ENCODE measurements around the gene PSMA7.

Gene PSMA7

GRCh38 chr20:62172666-62173065, 29.5 kb upstream of the PSMA7 start:
- no peak for DNase-seq (ENCODE audit: extremely low read depth in 1 of 2, low read depth in 1 of 2)

- no peak for DNase-seq (ENCODE audit: extremely low read depth in 1 of 2, low read depth in 1 of 2)
Observed at GRCh38 chr20:62171245-62171644, 28.1 kb upstream of the PSMA7 start.

- DNase-seq (ENCODE audit: extremely low read depth in 1 of 2, low read depth in 1 of 2), result no peak
Observed at GRCh38 chr20:62170536-62170935, 27.3 kb upstream of the PSMA7 start.

GRCh38 chr20:62168890-62169435, 25.8 kb upstream of the PSMA7 start:
- no peak for DNase-seq (ENCODE audit: extremely low read depth in 1 of 2, low read depth in 1 of 2)

- no peak for DNase-seq (ENCODE audit: extremely low read depth in 1 of 2, low read depth in 1 of 2)
Observed at GRCh38 chr20:62168061-62168460, 24.9 kb upstream of the PSMA7 start.

- no peak for DNase-seq (ENCODE audit: extremely low read depth in 1 of 2, low read depth in 1 of 2)
Observed at GRCh38 chr20:62167474-62167873, 24.3 kb upstream of the PSMA7 start.

- DNase-seq (ENCODE audit: extremely low read depth in 1 of 2, low read depth in 1 of 2), result no peak
Observed at GRCh38 chr20:62165762-62166399, 22.7 kb upstream of the PSMA7 start.

- DNase-seq (ENCODE audit: extremely low read depth in 1 of 2, low read depth in 1 of 2), result no peak
Observed at GRCh38 chr20:62164879-62165761, 21.9 kb upstream of the PSMA7 start.

GRCh38 chr20:62163986-62164762, 21.0 kb upstream of the PSMA7 start:
- no peak for DNase-seq (ENCODE audit: extremely low read depth in 1 of 2, low read depth in 1 of 2)

GRCh38 chr20:62163485-62163865, 20.3 kb upstream of the PSMA7 start:
- no peak for DNase-seq (ENCODE audit: extremely low read depth in 1 of 2, low read depth in 1 of 2)

GRCh38 chr20:62162765-62163484, 19.7 kb upstream of the PSMA7 start:
- no peak for DNase-seq (ENCODE audit: extremely low read depth in 1 of 2, low read depth in 1 of 2)

GRCh38 chr20:62161347-62161746, 18.2 kb upstream of the PSMA7 start:
- no peak for DNase-seq (ENCODE audit: extremely low read depth in 1 of 2, low read depth in 1 of 2)

- no peak for DNase-seq (ENCODE audit: extremely low read depth in 1 of 2, low read depth in 1 of 2)
Observed at GRCh38 chr20:62160876-62161275, 17.7 kb upstream of the PSMA7 start.

- DNase-seq (ENCODE audit: extremely low read depth in 1 of 2, low read depth in 1 of 2), result no peak
Observed at GRCh38 chr20:62160253-62160652, 17.1 kb upstream of the PSMA7 start.

GRCh38 chr20:62159839-62160238, 16.6 kb upstream of the PSMA7 start:
- DNase-seq (ENCODE audit: extremely low read depth in 1 of 2, low read depth in 1 of 2), result no peak

- DNase-seq (ENCODE audit: extremely low read depth in 1 of 2, low read depth in 1 of 2), result no peak
Observed at GRCh38 chr20:62159052-62159451, 15.9 kb upstream of the PSMA7 start.

GRCh38 chr20:62158541-62158940, 15.3 kb upstream of the PSMA7 start:
- no peak for DNase-seq (ENCODE audit: extremely low read depth in 1 of 2, low read depth in 1 of 2)

- DNase-seq (ENCODE audit: extremely low read depth in 1 of 2, low read depth in 1 of 2), result no peak
Observed at GRCh38 chr20:62158088-62158400, 14.8 kb upstream of the PSMA7 start.

- no peak for DNase-seq (ENCODE audit: extremely low read depth in 1 of 2, low read depth in 1 of 2)
Observed at GRCh38 chr20:62157387-62158087, 14.3 kb upstream of the PSMA7 start.

Measured in activated CD8-positive, alpha-beta memory T cell treated with anti-CD3 and anti-CD28 coated beads for 1 hour (primary cell).